SJCRH30 (cell line): ENCODE data around the gene SIK2. TPM values are rescaled to one million over a fixed set of nuclear protein-coding genes. Genes with fewer than 3 reads are reported as not detected.

Experiments used
- DNase-seq, 2 experiments: peaks; one replicate each; pipeline ENCODE4 v3.0.0-alpha.2; 2015 to 2020
- H3K27ac ChIP-seq: fragments of 250-450 bp; sonication (Bioruptor Pico); 2 replicates; pipeline ENCODE4 v1.5.1; 2020; ENCODE audit warnings: mild to moderate bottlenecking, moderate library complexity
- H3K27me3 ChIP-seq: fragments of 250-450 bp; sonication (Bioruptor Pico); 2 replicates; pipeline ENCODE4 v1.5.1; 2020; ENCODE audit warnings: mild to moderate bottlenecking, moderate library complexity
- H3K36me3 ChIP-seq: fragments of 250-450 bp; sonication (Bioruptor Pico); 2 replicates; pipeline ENCODE4 v1.5.1; 2020; ENCODE audit warnings: mild to moderate bottlenecking, moderate library complexity
- H3K4me1 ChIP-seq: fragments of 250-450 bp; sonication (Bioruptor Pico); 2 replicates; pipeline ENCODE4 v1.5.1; 2020; ENCODE audit warnings: mild to moderate bottlenecking, moderate library complexity
- H3K4me3 ChIP-seq: fragments of 250-450 bp; sonication (Bioruptor Pico); 2 replicates; pipeline ENCODE4 v1.5.1; 2020; ENCODE audit warnings: mild to moderate bottlenecking, moderate library complexity
- H3K9me3 ChIP-seq: fragments of 250-450 bp; sonication (Bioruptor Pico); replicated peaks from 2 replicates; pipeline ENCODE4 v1.5.1; 2020; ENCODE audit warnings: mild to moderate bottlenecking, moderate library complexity
- total RNA-seq: library from RNA; depleted of rRNA; stranded (reverse); fragments of >200 nt; shearing (Covaris generic); gene quantifications from 2 replicates; pipeline ENCODE4 v1.2.3, GENCODE V29; 2014

Gene SIK2
- total RNA-seq, 1 experiment from 2014 or later = 8.5 TPM

- Histone ChIP-seq H3K4me1 (peaks cover 19% of the 10 kb centered on the region), H3K36me3 (no peaks in the 10 kb centered on the region), H3K27ac (peak overlapping the region; percentile 80), H3K4me3 (no peak overlapping the region), H3K27me3 (no peaks in the 10 kb centered on the region), H3K9me3 (no peaks in the 10 kb centered on the region)
- DNase-seq = no peak
Measured at GRCh38 chr11:111736621-111737443, 134.6 kb downstream of the SIK2 start.

- Histone ChIP-seq H3K27ac (no peak overlapping the region), H3K4me3 (no peak overlapping the region), H3K36me3 (no peaks in the 10 kb centered on the region), H3K27me3 (no peaks in the 10 kb centered on the region), H3K9me3 (no peaks in the 10 kb centered on the region), H3K4me1 (peaks cover 19% of the 10 kb centered on the region)
- no peak for DNase-seq
Measured at GRCh38 chr11:111737444-111738210, 135.4 kb downstream of the SIK2 start.

GRCh38 chr11:111739299-111739698 lies 137.1 kb downstream of the SIK2 start:
- no peak for DNase-seq
- Histone ChIP-seq H3K27ac (no peak overlapping the region), H3K9me3 (no peaks in the 10 kb centered on the region), H3K4me1 (peaks cover 19% of the 10 kb centered on the region), H3K27me3 (no peaks in the 10 kb centered on the region), H3K36me3 (no peaks in the 10 kb centered on the region), H3K4me3 (no peak overlapping the region)

GRCh38 chr11:111741751-111742150 lies 139.5 kb downstream of the SIK2 start:
- H3K4me1 ChIP-seq = peaks cover 2% of the 10 kb centered on the region; the same call in 1 of the 2 replicates
- no peak for DNase-seq
- H3K36me3 ChIP-seq = peaks cover 7% of the 10 kb centered on the region; the same call in 1 of the 2 replicates
- H3K9me3 ChIP-seq = no peaks in the 10 kb centered on the region
- H3K4me3 ChIP-seq = no peak overlapping the region
- H3K27me3 ChIP-seq = no peaks in the 10 kb centered on the region
- no peak overlapping the region for H3K27ac ChIP-seq

GRCh38 chr11:111743700-111744099 lies 141.5 kb downstream of the SIK2 start:
- no peak overlapping the region for H3K4me3 ChIP-seq
- no peaks in the 10 kb centered on the region for H3K9me3 ChIP-seq
- no peaks in the 10 kb centered on the region for H3K4me1 ChIP-seq
- no peak for DNase-seq
- no peak overlapping the region for H3K27ac ChIP-seq
- H3K27me3 ChIP-seq = no peaks in the 10 kb centered on the region
- peaks cover 10% of the 10 kb centered on the region; the same call in 1 of the 2 replicates for H3K36me3 ChIP-seq

GRCh38 chr11:111745719-111746504 lies 143.7 kb downstream of the SIK2 start:
- H3K4me3 ChIP-seq = no peak overlapping the region
- H3K27ac ChIP-seq = no peak overlapping the region
- DNase-seq = no peak
- no peaks in the 10 kb centered on the region for H3K4me1 ChIP-seq
- H3K9me3 ChIP-seq = no peaks in the 10 kb centered on the region
- no peaks in the 10 kb centered on the region for H3K27me3 ChIP-seq
- H3K36me3 ChIP-seq = peaks cover 12% of the 10 kb centered on the region; the same call in 1 of the 2 replicates

GRCh38 chr11:111748035-111748804 lies 146.0 kb downstream of the SIK2 start:
- Histone ChIP-seq H3K27me3 (no peaks in the 10 kb centered on the region), H3K27ac (no peak overlapping the region), H3K36me3 (peaks cover 23% of the 10 kb centered on the region), H3K4me3 (no peak overlapping the region), H3K4me1 (no peaks in the 10 kb centered on the region), H3K9me3 (no peaks in the 10 kb centered on the region)
- no peak for DNase-seq

- no peak overlapping the region for H3K4me3 ChIP-seq
- no peak for DNase-seq
- H3K27ac ChIP-seq = no peak overlapping the region
- H3K9me3 ChIP-seq = no peaks in the 10 kb centered on the region
- no peaks in the 10 kb centered on the region for H3K4me1 ChIP-seq
- H3K36me3 ChIP-seq = peaks cover 34% of the 10 kb centered on the region
- H3K27me3 ChIP-seq = no peaks in the 10 kb centered on the region
Measured at GRCh38 chr11:111749646-111750045, 147.4 kb downstream of the SIK2 start.

- H3K4me3 ChIP-seq = no peak overlapping the region
- no peak for DNase-seq
- H3K4me1 ChIP-seq = no peaks in the 10 kb centered on the region
- no peaks in the 10 kb centered on the region for H3K27me3 ChIP-seq
- no peak overlapping the region for H3K27ac ChIP-seq
- no peaks in the 10 kb centered on the region for H3K9me3 ChIP-seq
- H3K36me3 ChIP-seq = peaks cover 27% of the 10 kb centered on the region
Measured at GRCh38 chr11:111756097-111756496, 153.8 kb downstream of the SIK2 start.

GRCh38 chr11:111759376-111759775 lies 157.1 kb downstream of the SIK2 start:
- Histone ChIP-seq H3K27ac (no peak overlapping the region), H3K9me3 (no peaks in the 10 kb centered on the region), H3K4me1 (no peaks in the 10 kb centered on the region), H3K27me3 (no peaks in the 10 kb centered on the region), H3K4me3 (no peak overlapping the region), H3K36me3 (peaks cover 16% of the 10 kb centered on the region)
- DNase-seq = no peak

GRCh38 chr11:111759778-111760407 lies 157.6 kb downstream of the SIK2 start:
- no peaks in the 10 kb centered on the region for H3K9me3 ChIP-seq
- H3K4me1 ChIP-seq = no peaks in the 10 kb centered on the region
- no peak overlapping the region for H3K4me3 ChIP-seq
- peaks cover 13% of the 10 kb centered on the region for H3K36me3 ChIP-seq
- no peak overlapping the region for H3K27ac ChIP-seq
- H3K27me3 ChIP-seq = no peaks in the 10 kb centered on the region
- DNase-seq = no peak

- DNase-seq = no peak
- Histone ChIP-seq H3K27ac (no peak overlapping the region), H3K4me3 (no peak overlapping the region), H3K9me3 (no peaks in the 10 kb centered on the region), H3K4me1 (no peaks in the 10 kb centered on the region), H3K36me3 (peaks cover 11% of the 10 kb centered on the region), H3K27me3 (no peaks in the 10 kb centered on the region)
Measured at GRCh38 chr11:111761036-111761435, 158.8 kb downstream of the SIK2 start.

- H3K4me1 ChIP-seq = no peaks in the 10 kb centered on the region
- H3K27me3 ChIP-seq = no peaks in the 10 kb centered on the region
- H3K4me3 ChIP-seq = no peak overlapping the region
- DNase-seq = no peak
- H3K36me3 ChIP-seq = peaks cover 11% of the 10 kb centered on the region
- H3K27ac ChIP-seq = no peak overlapping the region
- no peaks in the 10 kb centered on the region for H3K9me3 ChIP-seq
Measured at GRCh38 chr11:111762526-111762925, 160.3 kb downstream of the SIK2 start.
